Duodenal mucosa (tissue), 2 donors: ENCODE measurements around the gene SAYSD1.

Experiments used
- H3K27ac ChIP-seq: one replicate; pipeline ENCODE4 v1.7.0; 2013; ENCODE audit warnings: low read depth, low read length
- H3K27me3 ChIP-seq, 2 donors: one replicate each; pipeline ENCODE4 v1.7.0; 2013; ENCODE audit warnings: low read length in 2 of 2, control low read depth in 1 of 2; ENCODE audit not compliant: insufficient read depth in 2 of 2, control insufficient read depth in 1 of 2
- H3K36me3 ChIP-seq, 2 donors: one replicate each; pipeline ENCODE4 v1.7.0; 2013; ENCODE audit warnings: low read length in 2 of 2, control low read depth in 1 of 2; ENCODE audit not compliant: insufficient read depth in 2 of 2, control insufficient read depth in 1 of 2
- H3K4me1 ChIP-seq, 2 donors: one replicate each; pipeline ENCODE4 v1.7.0; 2013; ENCODE audit warnings: low read length in 2 of 2, control low read depth in 1 of 2; ENCODE audit not compliant: insufficient read depth in 2 of 2, control insufficient read depth in 1 of 2
- H3K4me3 ChIP-seq, 2 donors: one replicate each; pipeline ENCODE4 v1.7.0; 2013; ENCODE audit warnings: low read length in 2 of 2, low read depth in 1 of 2
- H3K9ac ChIP-seq, 2 donors: one replicate each; pipeline ENCODE4 v1.7.0; 2013; ENCODE audit warnings: low read length in 2 of 2, low read depth in 1 of 2
- H3K9me3 ChIP-seq, 2 donors: one replicate each; pipeline ENCODE4 v1.7.0; 2013; ENCODE audit warnings: low read length in 2 of 2, control low read depth in 1 of 2; ENCODE audit not compliant: control insufficient read depth in 1 of 2

Gene SAYSD1

DNA sequence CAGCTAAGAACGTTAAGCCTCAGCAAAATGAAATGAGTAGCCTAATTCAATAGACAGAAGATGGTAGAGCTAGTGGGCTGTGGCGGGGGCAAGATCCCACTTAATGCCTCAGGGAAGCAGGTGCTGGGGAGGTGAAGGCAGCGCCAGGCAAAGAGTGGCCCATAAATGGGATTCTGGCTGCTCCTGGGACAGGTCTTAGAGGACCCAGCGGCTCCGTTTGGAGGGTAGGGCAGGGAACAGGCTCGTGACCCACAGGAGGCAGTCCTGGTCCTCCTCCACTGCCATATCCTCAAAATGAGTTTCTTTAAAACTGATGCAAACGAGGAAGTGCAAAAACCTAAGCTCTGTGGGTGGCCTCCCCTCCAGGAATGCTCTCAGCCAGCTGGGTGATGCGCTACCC, 32.7 kb downstream of the SAYSD1 start:
- Histone ChIP-seq H3K9me3 (no peaks in the 10 kb centered on the region), H3K27ac (no peak overlapping the region), H3K4me1 (no peaks in the 10 kb centered on the region), H3K4me3 (no peak overlapping the region), H3K9ac (no peak overlapping the region), H3K27me3 (peaks cover 0 to 5% of the 10 kb centered on the region in 2 donors), H3K36me3 (no peaks in the 10 kb centered on the region)

DNA sequence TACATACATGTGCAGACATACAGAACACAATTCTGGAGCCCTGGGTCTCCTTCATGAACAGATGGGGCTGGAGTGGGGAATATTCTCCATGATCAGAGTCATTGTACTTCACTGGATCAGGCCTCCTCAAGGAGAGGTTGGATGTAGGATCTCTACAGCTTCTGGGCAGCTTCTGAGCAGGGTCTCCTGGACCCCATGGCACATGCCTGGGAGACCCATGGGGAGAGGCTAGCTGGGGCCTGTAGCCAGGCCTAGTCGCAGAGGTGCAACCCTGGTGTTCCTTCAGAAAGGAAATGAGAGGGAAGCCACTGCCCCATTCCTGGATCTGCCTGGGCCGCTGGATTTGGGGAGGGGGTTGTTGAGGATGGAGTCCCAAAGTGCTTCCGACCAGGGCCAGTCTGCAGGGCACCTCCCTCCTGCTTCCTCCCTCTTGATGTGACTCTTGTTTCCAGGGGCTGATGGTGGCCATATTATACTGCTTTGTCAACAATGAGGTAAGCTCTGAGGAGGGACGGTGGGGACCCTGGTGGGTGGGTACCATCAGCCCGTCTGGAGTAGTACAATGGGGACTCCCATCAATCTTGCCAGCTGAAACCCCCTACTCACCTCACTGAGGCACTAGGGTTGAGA, 34.6 kb downstream of the SAYSD1 start:
- no peak overlapping the region for H3K4me3 ChIP-seq
- H3K36me3 ChIP-seq, result no peaks in the 10 kb centered on the region
- no peak overlapping the region for H3K9ac ChIP-seq
- no peaks in the 10 kb centered on the region for H3K4me1 ChIP-seq
- no peaks in the 10 kb centered on the region for H3K27me3 ChIP-seq
- no peak overlapping the region for H3K27ac ChIP-seq
- H3K9me3 ChIP-seq, result no peaks in the 10 kb centered on the region

DNA sequence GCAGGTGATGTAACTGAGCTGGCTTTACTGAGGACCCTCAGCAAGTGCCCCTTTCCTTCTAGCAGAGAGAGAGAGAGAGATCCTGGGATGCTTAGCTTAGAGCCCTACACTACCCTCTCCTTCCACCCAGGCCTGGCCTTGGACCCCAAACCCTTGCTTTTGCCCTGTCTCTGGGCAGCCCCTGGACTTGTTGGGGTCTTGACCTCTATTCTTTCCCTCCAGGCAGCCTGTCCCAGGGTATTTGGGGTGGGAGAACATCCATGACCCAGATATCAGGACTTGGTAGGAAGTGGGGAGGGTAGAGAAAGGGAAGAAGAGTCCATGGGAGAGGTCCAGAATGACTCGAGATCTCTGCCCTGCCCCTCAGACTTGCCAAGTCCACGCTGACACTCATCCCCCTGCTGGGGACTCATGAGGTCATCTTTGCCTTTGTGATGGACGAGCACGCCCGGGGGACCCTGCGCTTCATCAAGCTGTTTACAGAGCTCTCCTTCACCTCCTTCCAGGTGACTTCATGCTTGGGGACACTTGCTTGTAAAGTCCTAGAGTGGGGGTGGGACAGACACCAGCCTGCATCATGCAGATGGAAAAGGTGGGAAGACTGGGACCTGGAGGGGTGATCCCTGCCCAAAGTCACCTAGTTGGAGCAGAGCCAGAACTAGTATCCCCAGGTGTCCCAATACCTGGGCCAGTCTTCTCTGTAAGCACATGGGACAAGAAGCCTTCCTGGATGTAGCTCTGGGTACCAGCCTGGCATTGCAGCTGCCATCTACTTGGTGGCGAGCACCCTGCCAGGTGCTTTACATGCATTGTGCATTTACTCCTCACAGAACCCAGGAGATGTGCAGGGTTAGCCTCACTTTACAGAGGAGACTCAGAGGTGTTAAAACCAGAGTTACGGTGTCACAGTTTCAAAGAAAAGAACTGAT, 35.5 kb downstream of the SAYSD1 start:
- no peaks in the 10 kb centered on the region for H3K4me1 ChIP-seq
- no peak overlapping the region for H3K4me3 ChIP-seq
- no peaks in the 10 kb centered on the region for H3K9me3 ChIP-seq
- no peak overlapping the region for H3K27ac ChIP-seq
- no peaks in the 10 kb centered on the region for H3K36me3 ChIP-seq
- H3K9ac ChIP-seq, result no peak overlapping the region
- H3K27me3 ChIP-seq, result no peaks in the 10 kb centered on the region

DNA sequence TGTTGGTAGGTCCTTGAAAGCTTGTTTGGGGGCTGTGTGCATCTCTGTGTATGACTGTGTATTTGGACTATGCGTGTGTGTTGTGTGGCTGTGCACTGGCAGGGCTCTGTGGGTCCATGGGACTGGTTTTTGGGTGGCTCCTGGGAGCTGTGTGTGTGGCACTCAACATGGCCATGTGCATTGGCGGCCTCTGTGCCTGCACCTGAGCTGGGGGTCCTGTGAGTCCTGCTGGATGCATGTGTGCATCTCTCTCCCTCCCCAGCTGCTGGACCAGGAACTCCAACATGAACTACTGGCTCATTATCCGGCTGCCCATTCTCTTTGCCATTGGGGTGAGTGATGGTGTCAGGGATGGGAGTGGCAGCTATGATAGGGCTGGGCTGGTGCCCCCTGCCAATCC, 36.3 kb downstream of the SAYSD1 start:
- no peaks in the 10 kb centered on the region for H3K36me3 ChIP-seq
- H3K27me3 ChIP-seq, result no peaks in the 10 kb centered on the region
- no peaks in the 10 kb centered on the region for H3K9me3 ChIP-seq
- no peaks in the 10 kb centered on the region for H3K4me1 ChIP-seq
- no peak overlapping the region for H3K27ac ChIP-seq
- no peak overlapping the region for H3K4me3 ChIP-seq
- no peak overlapping the region for H3K9ac ChIP-seq

DNA sequence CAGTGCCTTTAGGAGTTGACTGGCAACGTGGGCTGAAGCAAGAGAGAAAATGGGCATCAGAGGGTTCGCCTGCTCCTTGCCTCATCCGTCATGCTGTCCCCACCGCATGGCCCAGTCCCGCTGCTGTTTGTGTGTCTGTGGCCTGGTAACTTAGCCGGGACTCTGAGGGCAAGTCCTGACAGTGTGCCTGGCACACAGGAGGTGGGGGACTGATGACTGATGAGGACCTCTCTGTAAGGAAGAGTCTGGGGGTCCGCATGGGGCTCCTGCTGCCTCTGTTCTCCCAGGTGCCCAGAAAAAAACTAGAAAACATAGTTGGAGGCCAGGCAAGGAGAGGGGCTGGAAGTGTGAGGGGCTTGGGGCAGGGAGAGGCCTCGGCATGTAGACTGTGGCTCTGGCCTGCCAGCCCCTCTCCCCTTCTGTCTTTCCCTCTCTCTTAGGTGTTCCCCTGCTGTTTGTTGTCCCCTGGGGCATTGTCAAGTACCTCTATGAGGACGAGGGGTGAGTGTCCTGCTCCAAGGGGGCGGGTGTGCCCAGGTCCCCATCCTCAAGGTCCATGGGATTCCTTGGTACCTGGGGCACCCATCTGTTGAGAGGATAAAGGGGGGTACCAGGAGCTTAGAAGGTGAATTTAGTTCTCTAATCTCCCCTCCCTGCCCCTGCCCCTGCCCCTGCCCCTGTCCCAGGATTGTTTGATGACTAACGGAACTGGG, 36.9 kb downstream of the SAYSD1 start:
- H3K9me3 ChIP-seq, result no peaks in the 10 kb centered on the region
- no peak overlapping the region for H3K9ac ChIP-seq
- no peaks in the 10 kb centered on the region for H3K4me1 ChIP-seq
- H3K4me3 ChIP-seq, result no peak overlapping the region
- no peaks in the 10 kb centered on the region for H3K36me3 ChIP-seq
- no peak overlapping the region for H3K27ac ChIP-seq
- no peaks in the 10 kb centered on the region for H3K27me3 ChIP-seq

DNA sequence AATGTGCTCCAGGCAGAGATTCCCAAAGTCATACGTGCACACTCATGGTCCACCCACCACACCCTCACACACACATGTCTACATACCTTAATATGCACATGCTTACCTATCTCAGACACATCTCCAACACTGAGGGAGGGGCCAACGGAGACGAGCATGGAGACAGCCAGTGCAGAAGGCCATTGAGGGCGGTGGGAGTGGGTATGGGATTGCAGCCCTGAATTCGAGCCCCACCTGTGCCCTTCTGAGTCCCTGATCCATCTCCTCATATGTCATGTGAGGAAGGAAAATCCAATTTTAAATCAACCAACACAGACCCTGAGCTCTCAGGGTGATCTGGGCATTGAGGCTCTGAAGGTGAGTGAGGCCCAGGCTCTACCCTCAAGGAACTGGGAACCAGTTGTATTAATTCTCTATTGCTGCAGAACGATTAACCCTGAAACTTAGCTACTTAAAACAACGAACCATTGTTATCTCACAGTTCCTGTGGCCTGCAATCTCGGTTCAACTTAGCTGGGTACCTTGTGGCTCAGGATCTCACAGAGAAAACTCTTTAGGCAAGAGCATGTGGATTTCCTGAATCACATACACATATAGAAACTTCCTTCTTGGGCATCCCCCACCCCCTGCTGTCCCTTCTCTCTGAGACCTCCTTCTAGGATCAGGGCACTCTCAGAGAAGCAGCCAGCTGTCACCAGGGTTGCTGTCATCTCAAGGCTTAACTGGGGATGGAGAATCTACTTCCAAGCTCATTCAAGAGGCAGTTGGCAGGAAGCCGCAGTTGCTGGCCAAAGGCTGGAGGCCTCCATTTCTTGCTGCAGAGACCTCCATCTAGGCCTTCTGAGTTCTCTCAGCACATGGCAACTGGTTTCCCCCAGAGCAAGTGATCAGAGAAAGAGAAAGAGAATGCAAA, 38.1 kb downstream of the SAYSD1 start:
- Histone ChIP-seq H3K4me3 (no peak overlapping the region), H3K9ac (no peak overlapping the region), H3K4me1 (no peaks in the 10 kb centered on the region), H3K9me3 (no peaks in the 10 kb centered on the region), H3K27me3 (no peaks in the 10 kb centered on the region), H3K27ac (no peak overlapping the region), H3K36me3 (no peaks in the 10 kb centered on the region)

DNA sequence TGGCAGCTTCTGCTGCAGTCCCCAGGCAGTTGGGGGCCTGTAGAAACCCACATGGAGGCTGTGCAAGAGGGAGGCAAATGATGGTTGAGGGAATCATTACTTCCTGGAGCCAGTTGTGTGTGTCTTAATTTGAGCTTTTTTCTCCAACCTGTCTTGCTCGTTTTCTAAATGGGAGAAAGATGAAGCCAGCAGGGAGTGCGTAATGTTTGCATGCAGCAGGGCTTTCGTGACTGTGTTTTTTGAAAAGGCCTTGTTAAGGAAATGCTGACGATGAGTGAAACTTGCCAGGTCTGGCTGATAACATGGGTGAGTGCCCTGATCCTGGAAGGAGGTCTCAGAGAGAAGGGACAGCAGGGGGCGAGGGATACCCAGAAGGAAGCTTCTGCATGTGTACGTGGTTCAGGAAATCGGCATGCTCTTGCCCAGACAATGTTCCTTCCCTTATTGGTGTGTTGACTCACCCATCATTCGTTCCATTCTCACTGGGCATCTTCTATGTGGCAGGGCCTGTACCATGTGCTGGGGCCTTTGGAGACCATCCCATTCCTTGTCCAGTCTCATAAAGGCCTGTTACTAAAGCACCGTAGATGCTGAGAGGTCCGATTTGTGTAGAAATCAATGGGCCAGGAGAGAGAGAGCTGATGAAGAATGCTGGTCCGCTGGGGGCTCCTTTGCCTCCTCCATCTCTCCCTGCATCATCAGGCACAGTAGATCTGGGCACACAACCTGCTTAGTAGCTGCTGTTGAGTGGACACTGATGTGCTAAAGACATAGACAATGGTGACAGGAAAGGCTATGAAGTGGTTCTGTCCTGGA, 39.0 kb downstream of the SAYSD1 start:
- no peak overlapping the region for H3K9ac ChIP-seq
- H3K27me3 ChIP-seq, result no peaks in the 10 kb centered on the region
- H3K4me3 ChIP-seq, result no peak overlapping the region
- H3K27ac ChIP-seq, result no peak overlapping the region
- no peaks in the 10 kb centered on the region for H3K9me3 ChIP-seq
- H3K4me1 ChIP-seq, result no peaks in the 10 kb centered on the region
- no peaks in the 10 kb centered on the region for H3K36me3 ChIP-seq

DNA sequence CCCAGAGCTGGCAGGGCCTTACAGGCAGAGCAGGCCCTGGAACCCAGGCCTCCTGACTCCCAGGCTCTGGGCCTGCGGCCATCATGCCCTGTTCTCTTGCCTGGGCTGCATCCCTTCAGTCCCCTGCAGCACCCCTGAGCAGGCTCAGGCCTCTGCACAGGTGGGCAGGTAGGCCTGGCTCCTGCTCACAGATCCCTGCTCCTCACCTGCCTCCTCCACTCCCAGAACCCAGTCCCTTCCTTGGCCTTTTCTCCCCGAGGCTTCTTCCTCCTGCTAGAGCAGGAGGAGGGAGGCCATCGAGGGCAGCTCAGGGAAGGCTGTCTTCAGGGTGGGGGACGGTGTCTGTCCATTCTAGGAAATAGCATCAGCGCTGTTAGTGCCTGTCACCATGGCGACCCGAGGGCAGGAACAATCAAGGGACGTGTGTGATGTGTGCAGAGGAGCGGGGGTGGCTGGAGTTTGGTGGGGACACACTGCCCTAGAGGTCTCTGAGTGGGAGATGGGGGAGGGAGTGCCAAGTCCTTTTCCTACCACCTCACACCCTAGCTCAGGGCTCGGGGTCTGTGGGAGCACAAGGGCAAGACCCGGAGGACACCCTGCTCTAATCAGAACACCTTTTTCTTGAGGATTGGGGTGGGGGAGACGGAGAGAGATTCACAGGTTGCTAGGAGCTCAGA, 39.8 kb downstream of the SAYSD1 start:
- no peak overlapping the region for H3K9ac ChIP-seq
- no peaks in the 10 kb centered on the region for H3K27me3 ChIP-seq
- no peaks in the 10 kb centered on the region for H3K4me1 ChIP-seq
- H3K27ac ChIP-seq, result no peak overlapping the region
- no peaks in the 10 kb centered on the region for H3K36me3 ChIP-seq
- H3K9me3 ChIP-seq, result no peaks in the 10 kb centered on the region
- H3K4me3 ChIP-seq, result no peak overlapping the region

DNA sequence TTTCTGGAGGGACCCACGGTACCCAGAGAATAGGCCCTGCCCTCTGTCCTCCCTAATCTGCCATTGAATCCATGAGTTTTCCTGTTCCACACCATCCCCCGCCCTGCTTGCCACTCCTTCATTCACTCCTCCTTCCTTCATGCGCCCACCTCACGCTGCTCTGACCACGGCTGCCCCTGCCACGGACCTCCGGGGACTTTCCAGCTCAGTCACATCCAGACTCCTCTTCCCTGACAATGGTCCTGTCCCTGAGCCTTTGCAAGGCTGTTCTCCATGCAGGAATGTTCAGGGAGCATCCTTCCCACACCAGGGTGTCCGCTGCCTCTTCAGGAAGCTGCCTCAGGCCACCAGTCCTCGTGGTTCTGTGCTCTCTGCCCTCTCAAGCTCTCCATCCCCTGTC, 40.5 kb downstream of the SAYSD1 start:
- Histone ChIP-seq H3K27ac (no peak overlapping the region), H3K4me1 (no peaks in the 10 kb centered on the region), H3K9ac (no peak overlapping the region), H3K27me3 (no peaks in the 10 kb centered on the region), H3K36me3 (no peaks in the 10 kb centered on the region), H3K4me3 (no peak overlapping the region), H3K9me3 (no peaks in the 10 kb centered on the region)
